Hematopoietic multipotent progenitor cell treated with erythropoietin and hydrocortisone succinate and interleukin-3 and kit ligand, for 6 days (in vitro differentiated cells): ENCODE data around the gene ANAPC7.
"Not testable (repeated sequence)": the region's sequence is repeated elsewhere in the genome, so short reads cannot be mapped to it uniquely, and the experiment has no call there.

Experiments used
- DNase-seq: peaks from one replicate; pipeline ENCODE4 v3.0.0-alpha.2; 2015

The ANAPC7 gene

DNA sequence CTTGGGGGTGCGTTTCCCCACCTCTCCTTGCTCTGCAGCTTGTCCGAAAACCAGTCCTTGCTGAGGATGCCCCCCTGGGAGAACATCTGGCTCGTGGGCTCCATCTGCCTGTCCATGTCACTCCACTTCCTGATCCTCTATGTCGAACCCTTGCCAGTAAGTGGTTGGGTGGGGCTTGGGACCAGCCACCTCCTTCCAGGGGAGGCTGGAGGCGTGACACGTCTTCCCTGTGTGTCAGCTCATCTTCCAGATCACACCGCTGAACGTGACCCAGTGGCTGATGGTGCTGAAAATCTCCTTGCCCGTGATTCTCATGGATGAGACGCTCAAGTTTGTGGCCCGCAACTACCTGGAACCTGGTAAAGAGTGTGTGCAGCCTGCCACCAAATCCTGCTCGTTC lies 57.5 kb downstream of the ANAPC7 start:
- DNase-seq = no peak

DNA sequence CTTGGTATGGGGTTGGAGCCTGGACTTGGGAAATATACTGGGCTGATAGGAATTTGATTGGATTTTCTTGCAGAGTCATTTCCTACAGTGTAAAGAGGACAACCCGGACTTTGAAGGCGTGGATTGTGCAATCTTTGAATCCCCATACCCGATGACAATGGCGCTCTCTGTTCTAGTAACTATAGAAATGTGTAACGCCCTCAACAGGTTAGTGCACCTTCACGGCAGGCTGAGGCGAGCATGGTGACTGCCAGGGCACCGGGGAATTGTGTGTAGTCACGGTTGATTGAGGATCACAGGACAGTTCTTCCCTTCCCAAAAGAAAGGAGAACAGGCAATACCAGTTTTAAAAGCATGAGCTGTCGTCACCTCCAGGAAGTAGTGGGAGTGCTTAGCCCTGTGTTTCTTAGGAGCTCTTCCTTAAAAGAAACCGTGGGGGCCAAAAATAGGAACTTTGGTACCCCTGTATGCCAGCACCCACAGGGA lies 58.3 kb downstream of the ANAPC7 start:
- no peak for DNase-seq

DNA sequence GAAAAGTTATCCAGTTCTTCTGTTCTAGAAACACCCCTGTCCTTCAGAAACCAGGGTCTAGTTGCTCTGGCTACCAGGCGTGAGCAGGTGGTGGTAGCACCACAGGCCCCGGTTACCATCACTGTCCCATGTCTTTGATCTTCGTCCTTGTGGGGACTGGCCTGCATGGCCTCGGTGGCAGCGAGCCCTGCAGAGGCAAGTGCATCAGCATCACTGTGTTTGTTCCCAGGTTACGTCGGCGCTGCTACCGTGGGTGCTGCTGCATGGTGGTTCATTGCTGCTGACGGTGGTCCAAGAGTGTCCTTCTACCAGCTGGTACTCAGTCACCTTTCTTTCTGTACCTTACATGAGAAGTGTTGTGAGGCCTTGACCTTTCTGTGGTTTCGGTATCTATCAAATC lies 58.9 kb downstream of the ANAPC7 start:
- DNase-seq = no peak

DNA sequence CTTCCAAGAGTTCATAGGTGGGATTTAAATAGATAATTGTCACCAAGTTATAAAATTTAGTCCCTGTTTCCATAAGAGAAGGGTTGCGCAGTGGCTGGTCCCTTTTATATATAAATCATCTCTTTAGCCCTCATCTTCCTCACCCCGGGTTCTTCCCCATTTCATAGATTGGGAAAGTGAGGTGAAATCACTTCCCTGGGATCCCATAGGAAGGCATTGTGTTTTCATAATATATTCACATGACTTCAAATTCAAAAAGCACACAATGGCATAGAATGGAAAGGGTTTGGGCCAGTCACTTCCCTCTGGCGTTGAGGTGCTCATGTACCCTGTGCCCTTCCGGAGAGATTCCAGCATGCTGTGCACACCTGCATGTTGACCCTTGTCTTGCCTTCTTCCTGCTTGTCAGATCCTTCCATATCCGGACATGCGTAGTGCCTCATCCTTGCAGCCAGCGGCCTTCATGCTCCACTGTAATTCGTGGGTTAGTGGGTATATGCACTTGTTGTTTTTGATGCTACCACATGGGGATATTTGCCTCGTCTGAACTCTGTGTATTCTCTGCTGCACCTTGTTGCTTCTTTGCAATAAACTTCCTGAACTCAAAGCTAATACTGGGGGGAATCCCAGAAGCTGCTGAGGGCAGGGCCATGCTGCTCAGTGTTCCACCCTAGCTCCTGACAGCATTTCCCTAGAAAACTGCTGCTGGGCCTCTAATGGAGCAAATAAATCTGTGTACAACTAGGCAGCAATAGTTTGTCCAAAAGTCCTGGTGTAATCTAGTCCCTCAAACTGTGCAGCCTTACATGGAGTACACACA lies 59.6 kb downstream of the ANAPC7 start:
- no peak for DNase-seq

DNA sequence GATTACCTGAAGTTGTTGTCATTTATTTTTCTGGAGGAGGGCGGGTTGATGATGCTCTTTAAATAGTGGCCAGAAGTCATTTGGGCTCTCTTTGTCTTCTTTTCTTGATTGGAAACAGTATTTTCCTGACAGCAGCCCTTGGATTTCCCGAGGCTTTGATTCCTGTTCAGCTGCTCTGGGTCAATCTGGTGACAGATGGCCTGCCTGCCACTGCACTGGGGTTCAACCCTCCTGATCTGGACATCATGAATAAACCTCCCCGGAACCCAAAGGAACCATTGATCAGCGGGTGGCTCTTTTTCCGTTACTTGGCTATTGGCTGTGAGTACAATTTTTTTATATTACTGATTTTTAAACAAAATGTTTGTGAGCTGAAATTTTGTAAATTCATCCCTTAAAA lies 60.4 kb downstream of the ANAPC7 start:
- DNase-seq = no peak

DNA sequence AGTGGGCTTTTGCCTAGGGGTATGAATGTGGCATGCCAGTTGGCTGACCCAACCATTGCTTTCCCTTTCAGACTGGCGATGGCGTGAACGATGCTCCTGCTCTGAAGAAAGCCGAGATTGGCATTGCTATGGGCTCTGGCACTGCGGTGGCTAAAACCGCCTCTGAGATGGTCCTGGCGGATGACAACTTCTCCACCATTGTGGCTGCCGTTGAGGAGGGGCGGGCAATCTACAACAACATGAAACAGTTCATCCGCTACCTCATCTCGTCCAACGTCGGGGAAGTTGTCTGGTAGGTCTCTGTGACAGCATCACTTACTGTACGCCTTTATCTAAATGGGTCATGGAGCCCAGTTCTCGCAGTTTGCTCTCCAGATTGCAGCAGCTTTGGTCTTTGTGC lies 61.4 kb downstream of the ANAPC7 start:
- no peak for DNase-seq

DNA sequence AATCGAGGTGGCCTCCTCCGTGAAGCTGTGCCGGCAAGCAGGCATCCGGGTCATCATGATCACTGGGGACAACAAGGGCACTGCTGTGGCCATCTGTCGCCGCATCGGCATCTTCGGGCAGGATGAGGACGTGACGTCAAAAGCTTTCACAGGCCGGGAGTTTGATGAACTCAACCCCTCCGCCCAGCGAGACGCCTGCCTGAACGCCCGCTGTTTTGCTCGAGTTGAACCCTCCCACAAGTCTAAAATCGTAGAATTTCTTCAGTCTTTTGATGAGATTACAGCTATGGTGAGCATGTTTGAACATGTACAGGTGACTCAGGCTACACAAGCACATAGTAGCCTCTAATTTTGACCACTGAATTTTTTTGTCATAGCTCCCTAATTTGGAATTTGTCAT lies 62.8 kb downstream of the ANAPC7 start:
- DNase-seq = no peak

DNA sequence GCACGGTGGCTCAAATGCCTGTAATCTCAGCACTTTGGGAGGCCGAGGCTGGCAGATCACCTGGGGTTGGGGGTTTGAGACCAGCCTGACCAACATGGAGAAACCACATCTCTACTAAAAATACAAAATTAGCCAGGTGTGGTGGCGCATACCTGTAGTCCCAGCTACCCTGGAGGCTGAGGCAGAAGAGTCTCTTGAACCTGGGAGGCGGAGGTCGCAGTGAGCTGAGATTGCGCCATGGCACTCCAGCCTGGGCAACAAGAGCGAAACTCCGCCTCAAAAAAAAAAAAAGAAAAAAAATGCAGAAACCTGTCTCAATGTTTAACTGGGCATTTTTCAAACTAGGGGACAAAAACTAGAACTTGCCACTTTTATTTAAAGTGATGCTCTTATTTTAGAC lies 63.2 kb downstream of the ANAPC7 start:
- DNase-seq = not testable (repeated sequence)

DNA sequence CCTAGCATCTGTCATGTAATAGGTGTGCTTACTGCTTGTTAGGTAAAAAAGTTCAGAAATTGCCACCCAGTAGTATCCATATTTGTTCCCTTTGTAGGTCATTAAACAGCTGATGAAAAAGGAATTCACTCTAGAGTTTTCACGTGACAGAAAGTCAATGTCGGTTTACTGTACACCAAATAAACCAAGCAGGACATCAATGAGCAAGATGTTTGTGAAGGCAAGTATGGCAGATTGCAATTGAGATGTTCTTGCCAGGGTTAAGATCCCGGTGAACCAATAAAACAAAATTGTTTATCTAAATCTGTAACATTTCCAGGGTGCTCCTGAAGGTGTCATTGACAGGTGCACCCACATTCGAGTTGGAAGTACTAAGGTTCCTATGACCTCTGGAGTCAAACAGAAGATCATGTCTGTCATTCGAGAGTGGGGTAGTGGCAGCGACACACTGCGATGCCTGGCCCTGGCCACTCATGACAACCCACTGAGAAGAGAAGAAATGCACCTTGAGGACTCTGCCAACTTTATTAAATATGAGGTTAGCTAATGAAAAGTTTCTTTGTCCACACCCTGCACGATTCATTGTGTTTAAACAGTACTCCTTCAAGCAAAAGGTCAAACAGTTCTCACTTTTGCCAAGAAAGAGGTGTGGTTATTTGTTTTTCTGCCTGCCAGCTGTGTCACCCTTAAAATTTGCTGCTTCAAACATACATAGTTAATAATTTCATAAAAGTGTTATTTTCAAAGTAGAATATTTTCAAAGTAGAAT lies 64.1 kb downstream of the ANAPC7 start:
- no peak for DNase-seq

DNA sequence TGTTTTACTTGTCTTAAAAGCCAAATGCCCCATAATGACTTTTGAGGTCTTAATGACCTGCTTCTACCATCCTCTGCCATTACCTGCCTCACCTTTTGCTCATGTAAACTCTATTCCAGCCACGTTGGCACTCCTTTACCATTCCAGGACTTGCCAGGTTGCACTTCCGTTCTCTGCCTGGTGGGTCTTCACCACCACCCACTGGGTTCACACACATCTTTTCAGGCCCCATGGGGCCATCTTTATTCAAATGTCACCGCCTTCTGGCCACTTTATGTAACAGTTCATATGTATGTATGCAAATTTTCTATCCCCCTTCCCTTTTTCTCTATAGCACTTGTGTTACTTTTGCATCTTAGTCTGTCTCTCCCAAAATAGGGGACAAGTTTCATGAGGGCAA lies 64.8 kb downstream of the ANAPC7 start:
- peak; percentile 32 for DNase-seq

DNA sequence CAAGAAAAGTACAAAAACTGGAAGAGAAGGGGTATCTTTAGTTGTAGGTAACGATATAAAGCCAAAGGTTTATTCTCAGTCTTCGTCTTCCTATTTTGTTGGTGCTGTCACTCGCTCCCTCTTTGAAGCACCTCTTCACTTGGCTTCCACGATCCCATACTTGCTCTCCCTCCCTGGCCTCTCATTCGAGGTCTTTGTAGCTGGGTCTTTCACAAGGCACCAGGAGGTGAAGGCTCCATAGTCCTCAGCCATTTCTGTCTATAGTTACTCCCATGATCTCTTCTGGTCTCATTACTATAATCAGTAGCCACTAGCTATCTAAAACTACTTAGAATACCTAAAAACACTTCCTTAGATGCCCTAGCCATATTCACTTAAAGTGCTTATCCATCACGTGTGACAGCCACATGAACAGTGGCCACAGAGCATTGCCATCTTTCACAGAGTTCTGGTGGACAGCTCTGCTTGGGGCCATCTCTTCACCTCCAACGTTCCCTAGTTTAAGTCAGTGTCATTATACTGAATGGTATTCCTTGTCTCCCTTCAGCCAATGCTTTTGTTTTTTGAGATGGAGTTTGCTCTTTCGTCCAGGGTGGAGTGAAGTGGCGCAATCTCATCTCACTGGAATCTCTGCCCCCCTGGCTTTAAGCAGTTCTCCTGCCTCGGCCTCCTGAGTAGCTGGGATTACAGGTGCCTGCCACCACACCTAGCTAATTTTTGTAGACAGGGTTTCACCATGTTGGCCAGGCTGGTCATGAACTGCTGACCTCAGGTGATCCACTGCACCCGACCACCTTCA lies 65.4 kb downstream of the ANAPC7 start:
- no peak for DNase-seq

DNA sequence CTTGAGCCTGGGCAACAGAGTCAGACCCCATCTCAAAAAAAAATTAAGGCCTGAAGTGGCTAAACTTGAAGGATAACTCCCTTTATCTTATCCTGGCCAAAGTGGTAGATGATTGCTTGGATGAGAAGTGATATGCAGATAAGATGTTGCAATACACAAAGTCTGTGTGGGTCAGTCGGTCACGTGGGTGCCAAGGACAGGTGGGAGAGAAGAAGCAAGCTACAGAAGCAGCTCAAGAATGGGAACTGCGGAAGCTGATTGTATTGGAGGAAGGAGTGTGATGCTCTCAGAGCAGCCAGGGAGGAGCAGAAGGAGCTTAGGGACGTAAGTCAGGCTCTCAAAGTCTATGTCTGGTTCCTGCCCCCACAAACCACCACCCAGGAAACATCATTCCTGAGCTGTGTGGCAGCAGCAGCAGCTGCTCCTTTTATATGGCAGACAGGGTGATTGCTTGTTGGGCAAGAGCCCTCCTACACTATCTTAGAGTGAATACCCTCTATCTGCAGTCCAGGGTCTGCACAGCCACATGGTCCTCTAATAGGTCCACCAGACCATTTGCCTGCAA lies 67.9 kb downstream of the ANAPC7 start:
- no peak for DNase-seq

DNA sequence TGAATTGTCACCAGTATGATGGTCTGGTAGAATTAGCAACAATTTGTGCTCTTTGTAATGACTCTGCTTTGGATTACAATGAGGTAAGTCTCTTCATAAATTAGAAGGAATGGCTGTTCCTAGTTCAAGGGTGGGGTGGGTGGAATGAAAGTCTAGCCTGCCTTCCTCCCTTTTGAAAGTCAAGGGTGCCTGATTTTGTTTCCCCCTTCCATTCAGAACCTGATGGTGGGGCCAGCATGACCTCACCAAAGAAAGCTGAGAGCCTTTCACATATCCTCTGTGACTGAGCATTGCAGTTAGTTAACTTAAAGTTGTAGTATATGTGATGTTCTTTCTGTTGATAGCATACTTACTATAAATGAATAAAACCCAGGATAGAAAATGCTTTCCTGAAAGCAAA lies 70.3 kb downstream of the ANAPC7 start:
- DNase-seq = no peak

DNA sequence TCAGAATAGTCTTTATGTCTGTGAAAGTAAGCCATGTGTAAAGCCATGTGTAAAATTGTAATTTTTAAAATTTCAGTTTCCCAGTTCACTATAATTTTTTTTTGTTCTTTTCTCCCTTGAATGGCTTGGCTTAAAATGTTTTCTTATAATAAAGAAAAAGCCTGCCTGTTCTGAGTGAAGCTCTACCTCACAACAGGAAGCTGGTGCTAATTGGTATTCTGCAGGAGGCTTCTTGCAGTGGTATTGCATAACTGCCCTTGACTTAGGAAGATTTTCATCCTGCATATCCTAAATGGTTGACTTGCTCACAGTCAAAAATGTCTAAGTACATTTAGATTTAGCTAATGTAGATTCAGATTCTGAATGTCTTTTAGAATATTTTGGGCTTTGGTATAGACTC lies 73.0 kb downstream of the ANAPC7 start:
- DNase-seq = peak; percentile 41

DNA sequence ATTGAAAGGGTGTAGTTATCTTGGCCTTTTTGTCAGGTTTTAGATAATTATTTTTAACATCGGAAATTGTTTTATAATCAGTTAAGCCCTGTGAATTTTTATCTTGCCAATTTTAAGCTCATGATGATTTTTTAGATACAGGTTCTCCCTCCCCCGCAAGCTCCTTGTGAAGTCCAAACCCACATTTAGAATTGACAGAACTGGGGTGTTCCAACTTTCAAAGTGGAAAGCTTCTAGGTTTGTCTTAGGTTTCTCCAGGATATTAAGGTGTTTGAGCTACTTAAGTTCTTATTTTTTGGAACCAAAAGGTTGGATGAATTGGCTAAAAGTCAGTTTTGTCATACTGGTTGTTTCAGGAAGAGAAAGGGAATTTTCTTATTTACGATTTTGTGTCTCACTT lies 73.4 kb downstream of the ANAPC7 start:
- no peak for DNase-seq

DNA sequence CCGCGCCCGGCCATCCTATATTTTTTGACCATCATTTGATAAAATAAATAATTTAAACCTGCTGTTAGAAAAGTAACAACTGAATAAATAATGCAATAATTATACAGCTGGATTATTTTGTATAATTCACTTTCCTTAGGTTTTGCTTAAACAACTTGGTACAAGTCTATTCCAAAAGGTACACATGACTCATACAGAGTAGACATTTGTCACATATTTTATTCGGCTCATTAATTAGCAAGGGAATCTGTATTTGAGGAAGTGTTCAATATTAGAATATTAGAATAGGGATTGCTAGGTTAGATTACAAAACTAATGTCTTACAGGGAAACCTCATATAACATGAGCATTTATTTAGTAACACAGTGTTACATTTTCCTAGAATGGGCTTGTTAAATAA lies 73.8 kb downstream of the ANAPC7 start:
- DNase-seq = no peak
